Testis (tissue), 2 donors: Measurements from ENCODE around the gene FSTL4.

ENCODE experiments used
- POLR2A ChIP-seq: fragments of 450-650 bp; IDR thresholded peaks from one replicate; pipeline ENCODE4 v1.6.1; 2017; ENCODE audit warnings: antibody characterized with exemption, mild to moderate bottlenecking, moderate library complexity
- TF ChIP-seq, protein P1 (sequence below), 3 experiments: fragments of 450-650 bp in 2 of 3; fragments of 200-600 bp in 1 of 3; sonication (generic) in 1 of 3; IDR thresholded peaks; one replicate each; pipeline ENCODE4 v1.5.1; 2016 to 2019; ENCODE audit warnings: antibody characterized with exemption in 3 of 3, mild to moderate bottlenecking in 2 of 3, moderate library complexity in 1 of 3

DNA sequence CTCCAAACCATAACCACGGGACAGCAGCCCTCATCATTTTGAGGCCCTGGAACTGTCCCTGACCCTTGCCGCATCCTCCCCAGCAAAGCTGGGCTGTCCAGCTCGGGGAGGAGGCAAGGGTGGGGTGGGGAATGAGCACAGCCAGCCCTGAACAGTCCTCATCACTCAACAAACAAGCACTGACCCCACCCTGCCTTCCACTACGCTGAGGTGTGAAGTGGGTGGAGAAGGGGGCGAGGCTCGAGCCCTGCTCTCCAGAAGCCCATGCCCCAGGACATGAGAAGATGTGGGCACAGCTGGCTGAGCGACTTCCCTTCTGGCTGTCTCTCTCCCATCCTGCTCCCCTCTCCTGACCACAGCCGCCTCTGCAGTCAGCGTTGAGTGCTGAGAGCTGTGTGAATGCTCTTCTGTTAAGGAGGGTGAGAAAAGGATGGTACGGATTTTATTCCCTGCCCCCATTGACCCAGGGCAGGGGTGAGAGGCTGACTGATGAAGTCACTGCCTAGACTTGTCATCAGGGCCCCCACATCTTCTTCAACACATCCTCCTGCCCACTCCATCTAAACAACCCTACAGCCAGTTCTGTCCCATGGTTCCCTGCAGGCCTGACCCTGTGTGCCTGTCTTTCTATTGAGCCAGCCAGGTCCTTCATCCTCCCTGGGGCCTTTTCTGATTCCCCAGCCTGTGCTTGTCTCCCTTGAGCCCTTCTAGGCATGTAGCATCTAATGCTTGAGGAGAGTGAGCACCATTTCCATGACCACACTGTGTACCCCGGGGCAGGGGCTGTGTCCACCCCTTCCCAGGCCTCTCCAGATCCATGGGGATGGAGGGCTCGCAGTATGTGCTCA lies 276.0 kb downstream of the FSTL4 start:
- TF ChIP-seq, protein P1, sequence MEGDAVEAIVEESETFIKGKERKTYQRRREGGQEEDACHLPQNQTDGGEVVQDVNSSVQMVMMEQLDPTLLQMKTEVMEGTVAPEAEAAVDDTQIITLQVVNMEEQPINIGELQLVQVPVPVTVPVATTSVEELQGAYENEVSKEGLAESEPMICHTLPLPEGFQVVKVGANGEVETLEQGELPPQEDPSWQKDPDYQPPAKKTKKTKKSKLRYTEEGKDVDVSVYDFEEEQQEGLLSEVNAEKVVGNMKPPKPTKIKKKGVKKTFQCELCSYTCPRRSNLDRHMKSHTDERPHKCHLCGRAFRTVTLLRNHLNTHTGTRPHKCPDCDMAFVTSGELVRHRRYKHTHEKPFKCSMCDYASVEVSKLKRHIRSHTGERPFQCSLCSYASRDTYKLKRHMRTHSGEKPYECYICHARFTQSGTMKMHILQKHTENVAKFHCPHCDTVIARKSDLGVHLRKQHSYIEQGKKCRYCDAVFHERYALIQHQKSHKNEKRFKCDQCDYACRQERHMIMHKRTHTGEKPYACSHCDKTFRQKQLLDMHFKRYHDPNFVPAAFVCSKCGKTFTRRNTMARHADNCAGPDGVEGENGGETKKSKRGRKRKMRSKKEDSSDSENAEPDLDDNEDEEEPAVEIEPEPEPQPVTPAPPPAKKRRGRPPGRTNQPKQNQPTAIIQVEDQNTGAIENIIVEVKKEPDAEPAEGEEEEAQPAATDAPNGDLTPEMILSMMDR (IDR thresholded peaks at IDR 0.05) = no peak
- no peak for TF ChIP-seq POLR2A
